Sigmoid colon (tissue), 4 donors: ENCODE results near the gene CLCA4.

Experiments
- EP300 ChIP-seq, 4 donors: sonication (generic); formaldehyde crosslinking; IDR thresholded peaks; one replicate each; pipeline ENCODE4 v1.6.1; 2017; ENCODE audit warnings: antibody characterized with exemption in 4 of 4
- POLR2A ChIP-seq, 2 donors: fragments of 450-650 bp; IDR thresholded peaks; one replicate each; pipeline ENCODE4 v1.6.1; 2016; ENCODE audit warnings: antibody characterized with exemption in 2 of 2, mild to moderate bottlenecking in 2 of 2, moderate library complexity in 2 of 2
- TF ChIP-seq, protein P1 (sequence below), 4 experiments: fragments of 450-650 bp in 3 of 4; fragments of 200-600 bp in 1 of 4; IDR thresholded peaks; one replicate each; pipeline ENCODE4 v1.5.1; 2016 to 2019; ENCODE audit warnings: antibody characterized with exemption in 4 of 4, mild to moderate bottlenecking in 3 of 4, moderate library complexity in 2 of 4

DNA sequence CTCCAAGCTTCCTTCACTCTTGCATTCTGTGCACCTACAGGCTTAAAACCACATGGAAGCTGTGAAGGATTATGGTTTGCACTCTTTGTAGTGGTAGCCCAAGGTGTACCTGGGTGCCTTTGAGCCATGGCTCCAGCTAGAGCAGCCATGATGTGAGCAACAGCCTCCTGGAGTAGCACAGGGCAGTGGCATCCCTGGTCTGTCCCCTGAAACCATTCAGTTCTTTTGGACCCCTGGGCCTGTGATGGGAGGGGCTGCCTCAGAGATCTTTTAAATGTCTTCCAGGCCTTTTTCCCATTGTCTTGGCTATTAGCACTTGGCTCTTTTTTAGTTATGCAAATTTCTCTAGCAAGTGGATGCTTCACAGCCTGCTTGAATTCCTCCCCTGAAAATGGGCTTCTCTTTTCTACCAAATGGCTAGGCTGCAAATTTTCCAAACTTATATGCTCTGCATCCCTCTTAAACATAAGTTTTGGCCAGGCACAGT, 47.4 kb downstream of the CLCA4 start:
- TF ChIP-seq POLR2A (IDR thresholded peaks at IDR 0.05) (no peak), EP300 (IDR thresholded peaks at IDR 0.05) (no peak)
- TF ChIP-seq, protein P1, sequence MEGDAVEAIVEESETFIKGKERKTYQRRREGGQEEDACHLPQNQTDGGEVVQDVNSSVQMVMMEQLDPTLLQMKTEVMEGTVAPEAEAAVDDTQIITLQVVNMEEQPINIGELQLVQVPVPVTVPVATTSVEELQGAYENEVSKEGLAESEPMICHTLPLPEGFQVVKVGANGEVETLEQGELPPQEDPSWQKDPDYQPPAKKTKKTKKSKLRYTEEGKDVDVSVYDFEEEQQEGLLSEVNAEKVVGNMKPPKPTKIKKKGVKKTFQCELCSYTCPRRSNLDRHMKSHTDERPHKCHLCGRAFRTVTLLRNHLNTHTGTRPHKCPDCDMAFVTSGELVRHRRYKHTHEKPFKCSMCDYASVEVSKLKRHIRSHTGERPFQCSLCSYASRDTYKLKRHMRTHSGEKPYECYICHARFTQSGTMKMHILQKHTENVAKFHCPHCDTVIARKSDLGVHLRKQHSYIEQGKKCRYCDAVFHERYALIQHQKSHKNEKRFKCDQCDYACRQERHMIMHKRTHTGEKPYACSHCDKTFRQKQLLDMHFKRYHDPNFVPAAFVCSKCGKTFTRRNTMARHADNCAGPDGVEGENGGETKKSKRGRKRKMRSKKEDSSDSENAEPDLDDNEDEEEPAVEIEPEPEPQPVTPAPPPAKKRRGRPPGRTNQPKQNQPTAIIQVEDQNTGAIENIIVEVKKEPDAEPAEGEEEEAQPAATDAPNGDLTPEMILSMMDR (IDR thresholded peaks at IDR 0.05) = no peak
